Activated CD8-positive, alpha-beta memory T cell treated with anti-CD3 and anti-CD28 coated beads, Interleukin-2, amount 10 ng/mL, durations not matched to agents 7 days and 5 days (primary cell): ENCODE results near the gene PMEPA1. TPM values are rescaled to one million over a fixed set of nuclear protein-coding genes. Genes with fewer than 3 reads are reported as not detected.

ENCODE experiments used
- ATAC-seq: fragments of 150-1000 bp; cut with Tn5 transposase; one replicate; pipeline ENCODE4 v1.10.0; 2021; ENCODE audit warnings: moderate library complexity
- CTCF ChIA-PET: fragments of 350-600 bp; sonication (Branson Sonifier 250); formaldehyde crosslinking; loops from one replicate; lab custom pipeline; 2021; ENCODE audit warnings: antibody characterized with exemption; lab: Charles Lee
- DNase-seq: peaks from one replicate; pipeline ENCODE4 v3.0.0-alpha.2; 2020
- H3K27ac Mint-ChIP-seq: one replicate; pipeline ENCODE4 v1.8.0; 2021; ENCODE audit warnings: mild to moderate bottlenecking, mixed read lengths
- H3K27me3 Mint-ChIP-seq: one replicate; pipeline ENCODE4 v1.8.0; 2021; ENCODE audit warnings: mixed read lengths
- H3K36me3 Mint-ChIP-seq: one replicate; pipeline ENCODE4 v1.8.0; 2021; ENCODE audit warnings: mild to moderate bottlenecking, mixed read lengths
- H3K4me1 Mint-ChIP-seq: one replicate; pipeline ENCODE4 v1.8.0; 2021; ENCODE audit warnings: mixed read lengths
- H3K4me3 Mint-ChIP-seq: one replicate; pipeline ENCODE4 v1.8.0; 2021; ENCODE audit warnings: mild to moderate bottlenecking, moderate library complexity, mixed read lengths
- H3K9me3 Mint-ChIP-seq: one replicate; pipeline ENCODE4 v1.8.0; 2022; ENCODE audit warnings: low read depth, mixed read lengths
- total RNA-seq, 2 experiments: library from RNA; stranded (reverse); gene quantifications; one replicate each; pipeline ENCODE4 v1.2.3, GENCODE V29; 2021

PMEPA1 gene
- total RNA-seq, 2 experiments from 2014 or later: 0.20 to 1.2 TPM

DNA sequence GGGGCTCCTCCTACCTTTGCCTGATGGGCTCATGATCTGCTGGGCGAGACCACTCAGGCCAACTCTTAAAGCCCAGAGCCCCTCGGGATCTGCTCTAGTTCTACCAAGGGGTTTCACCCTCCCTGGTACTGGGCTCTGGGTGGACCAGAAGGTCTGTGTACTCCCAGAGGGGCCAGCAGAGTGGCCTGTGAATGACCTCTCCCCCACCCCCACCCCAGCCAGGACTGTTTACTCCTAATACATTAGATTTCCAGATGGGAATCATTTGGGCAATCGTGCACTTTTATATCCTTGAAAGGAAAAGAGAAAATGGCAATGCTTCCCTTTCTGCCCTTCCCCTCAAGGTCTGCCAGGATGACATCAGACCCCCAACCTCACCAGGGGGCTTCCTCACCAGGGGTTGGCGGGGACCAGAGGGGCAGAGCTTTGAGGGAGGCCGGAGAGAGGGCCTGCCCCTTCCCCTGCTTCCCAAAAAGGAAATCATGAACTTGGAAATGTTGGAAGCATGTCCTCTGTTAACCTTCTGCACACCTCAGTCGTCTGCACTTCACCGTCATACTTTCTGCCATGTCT is 37.1 kb upstream of the PMEPA1 start:
- DNase-seq: no peak
- no peak for ATAC-seq
- Mint-ChIP-seq H3K4me3 (no peak overlapping the region), H3K27me3 (peaks cover 38% of the 10 kb centered on the region), H3K4me1 (peaks cover 13% of the 10 kb centered on the region), H3K27ac (no peak overlapping the region), H3K36me3 (no peaks in the 10 kb centered on the region), H3K9me3 (no peaks in the 10 kb centered on the region)
- CTCF ChIA-PET: no interaction called here

DNA sequence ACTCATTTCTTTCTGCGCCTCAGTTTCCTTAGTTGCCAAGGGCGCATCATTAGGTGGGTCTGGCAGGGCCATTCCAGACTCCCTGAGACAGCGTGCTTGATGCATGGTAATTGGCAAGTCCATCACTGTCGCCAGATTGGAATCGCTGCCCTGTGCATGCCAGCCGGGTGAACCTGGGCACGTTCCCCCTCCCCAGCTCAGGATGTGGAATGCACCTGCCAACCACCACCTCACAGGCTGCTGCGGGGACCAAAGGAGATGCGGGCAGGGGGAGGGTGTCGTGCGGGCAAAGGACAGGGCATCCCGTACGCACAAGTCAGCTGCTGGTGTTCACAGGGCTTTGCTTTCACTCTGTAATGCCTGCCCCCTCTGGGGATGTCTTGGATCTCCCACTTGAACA is 36.4 kb upstream of the PMEPA1 start:
- CTCF ChIA-PET: no interaction called here
- Mint-ChIP-seq H3K4me1 (peaks cover 13% of the 10 kb centered on the region), H3K36me3 (no peaks in the 10 kb centered on the region), H3K27ac (no peak overlapping the region), H3K27me3 (peaks cover 35% of the 10 kb centered on the region), H3K4me3 (no peak overlapping the region), H3K9me3 (no peaks in the 10 kb centered on the region)
- no peak for DNase-seq
- ATAC-seq: no peak

DNA sequence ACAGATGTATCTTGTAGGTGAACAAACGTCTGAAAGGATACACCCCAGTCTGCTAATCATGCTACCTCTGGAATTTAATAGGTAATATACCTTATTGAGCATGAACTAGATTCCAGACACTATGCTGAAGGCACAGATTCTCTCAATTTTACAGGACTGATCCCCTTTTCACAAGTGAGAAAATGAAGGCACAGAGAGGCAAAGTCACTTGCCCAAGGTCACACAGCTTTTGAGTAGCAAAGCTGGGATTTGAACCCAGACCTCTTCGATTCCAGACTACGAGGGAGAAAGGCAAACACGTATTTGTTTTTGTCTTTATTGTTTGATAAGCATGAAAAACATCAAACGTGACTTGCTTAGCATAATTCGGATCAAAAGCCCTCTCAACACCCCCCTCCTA is 34.4 kb upstream of the PMEPA1 start:
- no peaks in the 10 kb centered on the region for H3K9me3 Mint-ChIP-seq
- CTCF ChIA-PET: no interaction called here
- H3K27me3 Mint-ChIP-seq: peaks cover 25% of the 10 kb centered on the region
- ATAC-seq (no peak), DNase-seq (no peak)
- no peak overlapping the region for H3K4me3 Mint-ChIP-seq
- no peak overlapping the region for H3K27ac Mint-ChIP-seq
- H3K36me3 Mint-ChIP-seq: no peaks in the 10 kb centered on the region
- H3K4me1 Mint-ChIP-seq: peaks cover 10% of the 10 kb centered on the region

DNA sequence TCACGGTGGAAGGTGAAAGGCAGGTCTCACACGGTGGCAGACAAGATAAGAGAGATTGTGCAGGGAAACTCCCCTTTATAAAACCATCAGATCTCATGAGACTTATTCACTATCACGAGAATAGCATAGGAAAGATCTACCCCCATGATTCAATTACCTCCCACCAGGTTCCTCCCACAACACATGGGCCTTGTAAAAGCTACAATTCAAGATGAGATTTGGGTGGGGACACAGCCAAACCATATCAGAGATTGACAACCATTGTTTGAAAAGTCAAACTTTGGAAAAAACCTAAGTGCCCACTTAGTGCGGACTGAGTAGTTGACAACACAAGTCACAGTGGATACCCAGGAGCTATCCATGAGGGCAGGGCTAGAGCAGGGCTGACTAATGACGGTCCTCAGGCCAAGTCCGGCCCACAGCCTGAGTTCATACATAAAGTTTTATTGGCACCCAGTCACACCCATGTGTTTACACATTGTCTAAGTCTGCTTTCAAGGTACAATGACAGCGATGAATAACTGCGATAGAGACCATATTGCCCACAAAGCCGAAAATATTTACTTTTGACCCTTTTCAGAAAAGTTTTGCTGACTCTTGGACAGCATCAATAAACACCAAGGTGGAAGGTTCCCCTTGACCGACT is 33.8 kb upstream of the PMEPA1 start:
- H3K9me3 Mint-ChIP-seq: no peaks in the 10 kb centered on the region
- ATAC-seq (no peak), DNase-seq (no peak)
- CTCF ChIA-PET: no interaction called here
- no peak overlapping the region for H3K27ac Mint-ChIP-seq
- H3K27me3 Mint-ChIP-seq: peaks cover 20% of the 10 kb centered on the region
- H3K4me1 Mint-ChIP-seq: peaks cover 5% of the 10 kb centered on the region
- H3K36me3 Mint-ChIP-seq: no peaks in the 10 kb centered on the region
- no peak overlapping the region for H3K4me3 Mint-ChIP-seq

DNA sequence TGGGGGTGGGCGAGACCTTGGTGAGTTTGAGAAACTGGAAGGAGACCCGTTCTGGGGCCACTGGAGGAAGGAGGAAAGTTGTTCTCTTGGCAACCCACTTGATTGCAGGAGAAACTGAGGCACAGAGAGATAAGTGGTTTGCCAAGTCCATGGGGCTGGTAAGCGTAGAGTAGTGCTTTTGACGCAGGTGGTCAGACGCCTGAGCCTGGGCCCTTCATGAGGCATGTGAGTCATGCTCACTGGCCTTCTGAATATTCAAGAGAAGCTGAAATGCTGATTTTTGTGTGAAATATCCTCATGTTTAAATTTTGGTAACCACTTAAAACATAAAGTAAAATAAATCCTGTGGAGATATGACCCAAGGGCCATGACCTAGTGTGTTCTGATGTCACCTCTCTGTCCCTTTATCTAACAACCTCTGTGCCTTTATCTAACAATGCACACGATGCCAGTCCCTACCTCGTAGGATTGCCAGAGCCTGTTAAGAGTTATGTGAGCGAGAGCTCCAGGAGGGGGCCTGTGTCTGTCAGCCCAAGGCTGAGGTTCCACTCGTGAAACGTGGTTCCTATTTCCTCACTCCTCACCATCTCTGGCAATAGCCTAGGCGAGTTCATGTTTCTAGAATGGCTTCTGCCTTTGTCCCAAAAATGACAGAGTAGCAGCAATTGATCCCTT is 32.8 kb upstream of the PMEPA1 start:
- H3K4me3 Mint-ChIP-seq: no peak overlapping the region
- no peaks in the 10 kb centered on the region for H3K9me3 Mint-ChIP-seq
- no peak for ATAC-seq
- no peaks in the 10 kb centered on the region for H3K4me1 Mint-ChIP-seq
- peaks cover 11% of the 10 kb centered on the region for H3K27me3 Mint-ChIP-seq
- no peak for DNase-seq
- H3K36me3 Mint-ChIP-seq: no peaks in the 10 kb centered on the region
- H3K27ac Mint-ChIP-seq: no peak overlapping the region
- CTCF ChIA-PET: no interaction called here

DNA sequence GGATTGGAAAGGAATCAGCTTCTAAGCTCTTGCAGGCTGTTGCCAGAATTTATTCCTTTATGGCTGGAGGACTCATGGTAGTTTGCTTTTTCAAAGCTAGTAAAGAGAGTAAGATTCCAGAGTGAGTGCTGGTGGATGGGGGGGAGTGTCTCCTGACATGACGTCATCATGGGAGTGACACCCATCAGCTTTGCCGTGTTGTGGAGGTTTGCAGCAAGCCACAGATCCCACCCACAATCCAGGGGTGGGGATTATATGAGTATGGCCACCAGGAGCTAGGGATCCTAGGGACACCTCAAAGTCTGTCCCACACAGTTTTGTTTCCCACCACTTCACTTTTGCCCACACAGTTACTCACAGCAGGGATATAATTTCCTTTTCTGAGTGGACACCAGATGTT is 28.7 kb upstream of the PMEPA1 start:
- CTCF ChIA-PET: no interaction called here

DNA sequence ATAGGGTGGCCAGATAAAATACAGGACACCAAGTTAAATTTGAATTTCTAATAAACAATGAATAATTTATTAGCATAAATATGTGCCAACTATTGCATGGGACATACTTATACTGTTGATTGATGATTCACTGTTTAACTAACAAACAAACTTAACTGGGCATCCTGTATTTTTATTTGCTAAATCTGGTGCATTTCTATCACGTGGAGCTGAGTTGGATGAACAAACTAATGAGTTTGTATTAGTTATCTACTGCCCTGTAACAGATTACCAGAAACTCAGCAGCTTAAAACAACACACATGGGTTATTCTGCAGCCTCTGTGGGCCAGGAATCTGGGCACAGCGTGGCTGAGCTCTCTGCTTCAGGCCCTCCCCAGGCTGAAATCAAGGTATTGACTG is 28.2 kb upstream of the PMEPA1 start:
- no peaks in the 10 kb centered on the region for H3K9me3 Mint-ChIP-seq
- no peak for ATAC-seq
- H3K36me3 Mint-ChIP-seq: no peaks in the 10 kb centered on the region
- CTCF ChIA-PET: no interaction called here
- no peaks in the 10 kb centered on the region for H3K4me1 Mint-ChIP-seq
- no peak for DNase-seq
- no peak overlapping the region for H3K4me3 Mint-ChIP-seq
- peaks cover 9% of the 10 kb centered on the region for H3K27me3 Mint-ChIP-seq
- H3K27ac Mint-ChIP-seq: no peak overlapping the region

More for the DNA sequence above, 28.7 kb upstream of the PMEPA1 start:
- Mint-ChIP-seq H3K36me3 (no peaks in the 10 kb centered on the region), H3K4me3 (no peak overlapping the region), H3K4me1 (no peaks in the 10 kb centered on the region), H3K27ac (no peak overlapping the region), H3K27me3 (peaks cover 9% of the 10 kb centered on the region), H3K9me3 (no peaks in the 10 kb centered on the region)
- ATAC-seq (no peak), DNase-seq (no peak)

DNA sequence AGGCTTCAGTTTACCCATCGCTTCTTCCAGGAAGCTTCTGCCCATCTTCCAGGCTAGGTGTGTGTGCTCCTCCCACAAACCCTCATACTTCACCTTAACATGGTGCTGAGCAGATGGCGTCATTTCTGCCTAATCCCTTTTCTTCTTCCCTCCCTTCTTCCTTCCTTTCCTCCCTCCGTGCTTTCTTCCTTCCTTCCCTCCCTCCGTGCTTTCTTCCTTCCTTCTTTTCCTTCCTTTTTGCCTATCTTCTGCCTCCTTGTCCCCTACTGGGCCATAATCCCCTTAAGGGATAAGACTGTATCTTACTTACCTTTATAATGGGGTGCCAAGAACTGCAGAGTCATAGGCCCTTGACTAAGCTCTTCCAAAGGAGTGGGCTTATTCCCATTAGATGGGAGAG is 27.5 kb upstream of the PMEPA1 start:
- Mint-ChIP-seq H3K9me3 (no peaks in the 10 kb centered on the region), H3K36me3 (no peaks in the 10 kb centered on the region), H3K4me3 (no peak overlapping the region), H3K4me1 (no peaks in the 10 kb centered on the region), H3K27me3 (peaks cover 9% of the 10 kb centered on the region), H3K27ac (no peak overlapping the region)
- no peak for DNase-seq
- CTCF ChIA-PET: no interaction called here
- no peak for ATAC-seq

DNA sequence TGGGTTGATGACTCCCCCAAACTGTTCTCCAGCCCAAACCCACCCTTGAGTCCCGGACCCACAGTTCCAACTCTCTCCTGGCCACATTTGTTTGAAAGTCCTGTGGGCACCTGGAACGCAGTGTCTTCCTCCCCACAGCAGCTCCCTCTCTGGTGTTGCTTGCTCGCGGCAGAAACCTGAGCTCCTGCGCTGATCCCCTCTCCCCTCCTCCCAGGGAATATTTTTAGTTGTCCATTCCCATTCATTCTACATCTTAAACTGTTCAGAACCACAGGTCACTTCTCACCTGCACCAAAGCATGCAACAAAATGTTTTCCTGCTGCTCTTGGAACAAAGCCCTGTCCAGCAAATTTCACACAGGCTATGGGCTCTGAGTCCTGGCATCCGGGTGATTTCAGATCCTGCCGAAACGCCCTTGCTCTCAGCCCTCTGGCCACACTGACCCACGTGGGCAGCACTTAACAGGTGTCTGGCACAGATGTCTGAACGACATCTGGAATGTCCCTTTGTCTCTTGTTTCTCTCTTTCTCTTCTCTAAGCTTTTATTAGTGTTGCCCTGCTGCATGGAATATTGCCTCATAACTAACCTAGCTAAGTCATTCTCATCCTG is 27.0 kb upstream of the PMEPA1 start:
- H3K9me3 Mint-ChIP-seq: no peaks in the 10 kb centered on the region
- H3K27me3 Mint-ChIP-seq: peaks cover 4% of the 10 kb centered on the region
- CTCF ChIA-PET: no interaction called here
- ATAC-seq (no peak), DNase-seq (no peak)
- H3K4me3 Mint-ChIP-seq: no peak overlapping the region
- H3K4me1 Mint-ChIP-seq: no peaks in the 10 kb centered on the region
- no peak overlapping the region for H3K27ac Mint-ChIP-seq
- no peaks in the 10 kb centered on the region for H3K36me3 Mint-ChIP-seq

DNA sequence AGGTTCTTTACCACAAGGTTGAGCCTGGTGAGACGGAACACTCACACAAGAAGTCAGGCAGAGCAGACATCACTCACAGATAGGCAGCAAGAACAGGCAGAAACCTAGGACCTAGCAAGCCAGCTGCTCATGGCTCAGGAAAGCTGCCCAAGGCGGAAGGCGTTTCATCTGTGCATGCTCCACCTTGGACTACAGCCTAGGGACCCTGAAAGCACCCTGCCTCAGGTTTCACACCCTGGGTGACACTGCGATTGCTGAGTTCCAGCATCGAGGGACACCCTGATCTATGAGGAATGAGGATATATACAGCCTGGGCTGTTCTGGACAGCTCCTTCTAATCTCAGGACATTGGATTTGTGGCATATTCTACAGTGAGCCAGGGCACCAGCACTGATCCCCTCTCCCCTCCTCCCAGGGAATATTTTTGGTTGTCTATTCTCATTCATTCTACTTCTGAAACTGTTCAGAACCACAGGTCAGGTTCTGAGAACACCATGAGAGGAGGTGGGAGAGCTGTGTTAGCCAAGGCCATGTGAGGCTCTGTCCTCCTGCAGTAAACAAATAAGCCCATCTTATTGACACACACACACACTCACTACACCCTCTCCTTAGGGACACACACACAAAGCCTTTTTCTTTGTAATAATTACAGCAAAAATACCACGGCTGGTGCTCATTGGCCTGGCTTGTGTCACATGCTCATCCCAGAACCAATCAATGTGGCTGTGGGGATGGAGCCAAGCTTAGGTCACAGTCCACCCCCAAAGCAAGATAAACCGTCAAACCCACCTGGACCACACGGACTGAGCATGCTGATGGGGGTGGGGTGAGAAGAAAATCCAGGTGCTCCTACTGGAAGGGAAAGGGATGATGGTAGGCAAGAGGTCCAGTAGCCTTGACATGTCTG is 26.3 kb upstream of the PMEPA1 start:
- CTCF ChIA-PET: no interaction called here
- no peaks in the 10 kb centered on the region for H3K4me1 Mint-ChIP-seq

DNA sequence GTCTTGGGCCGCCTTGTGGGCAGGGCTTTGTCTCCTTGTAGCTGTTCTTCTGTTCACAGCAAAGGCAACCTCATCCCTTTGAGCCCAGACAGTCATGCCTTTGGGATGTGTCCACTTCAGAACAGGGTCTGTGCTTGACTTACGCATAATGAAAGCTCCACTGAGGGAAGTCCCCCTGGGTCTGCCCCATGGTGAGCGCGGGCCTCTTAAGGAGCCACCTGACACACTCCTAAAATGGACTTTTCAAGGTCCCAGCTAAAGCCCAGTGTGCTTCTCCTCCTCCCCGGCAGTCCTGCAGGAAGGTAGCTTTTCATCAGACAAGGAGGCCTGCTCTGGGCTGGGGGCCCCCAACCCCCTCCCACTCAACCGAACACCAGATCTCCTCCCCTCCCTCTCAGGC is 24.9 kb upstream of the PMEPA1 start:
- Mint-ChIP-seq H3K27ac (no peak overlapping the region), H3K9me3 (no peaks in the 10 kb centered on the region)
- ATAC-seq: no peak

More for the DNA sequence above, 26.3 kb upstream of the PMEPA1 start:
- peaks cover 4% of the 10 kb centered on the region for H3K27me3 Mint-ChIP-seq
- no peak overlapping the region for H3K4me3 Mint-ChIP-seq
- H3K27ac Mint-ChIP-seq: no peak overlapping the region
- DNase-seq (no peak), ATAC-seq (no peak)
- H3K9me3 Mint-ChIP-seq: no peaks in the 10 kb centered on the region
- no peaks in the 10 kb centered on the region for H3K36me3 Mint-ChIP-seq

DNA sequence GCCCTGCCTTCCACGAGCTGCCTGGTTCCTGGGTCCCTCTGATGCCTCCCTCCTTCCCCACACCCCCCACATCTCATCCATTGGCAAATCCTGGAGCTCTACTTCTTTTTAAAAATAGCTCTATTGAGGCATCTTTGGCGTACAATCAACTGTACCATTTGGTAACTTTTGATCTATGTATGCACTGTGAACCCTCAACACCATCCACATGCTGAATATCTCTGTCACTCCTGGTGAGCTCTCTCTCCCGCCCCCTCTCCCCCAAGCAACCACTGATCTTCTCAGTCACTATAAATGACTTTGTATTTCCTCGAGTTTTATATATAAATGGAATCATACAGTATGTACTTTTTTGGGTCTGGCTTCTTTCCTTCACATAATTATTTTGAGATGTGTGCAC is 22.4 kb upstream of the PMEPA1 start:
- ATAC-seq: no peak

More for the DNA sequence above, 24.9 kb upstream of the PMEPA1 start:
- Mint-ChIP-seq H3K4me1 (no peaks in the 10 kb centered on the region), H3K27me3 (no peaks in the 10 kb centered on the region), H3K36me3 (no peaks in the 10 kb centered on the region), H3K4me3 (no peak overlapping the region)
- CTCF ChIA-PET: no interaction called here
- DNase-seq: no peak

DNA sequence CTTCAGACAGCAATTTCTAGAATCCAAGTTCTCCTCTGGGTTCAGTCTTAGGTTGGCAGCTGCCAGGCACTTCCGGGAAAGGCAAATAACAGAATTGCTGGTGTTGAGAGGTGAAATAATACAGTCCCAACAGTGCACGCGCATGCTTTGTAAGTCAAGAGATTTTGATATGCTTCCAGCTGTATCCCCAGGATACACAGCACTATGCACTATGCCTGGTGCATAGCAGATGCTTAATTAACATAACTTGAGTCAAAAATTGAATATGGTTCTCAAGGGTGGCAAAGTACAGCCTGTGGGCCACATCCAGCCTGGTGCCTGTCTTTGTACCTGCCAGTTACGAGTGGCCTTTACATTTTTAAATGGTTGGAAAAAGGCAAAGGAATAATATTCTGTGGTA is 18.9 kb upstream of the PMEPA1 start:
- no peaks in the 10 kb centered on the region for H3K36me3 Mint-ChIP-seq
- no peak overlapping the region for H3K27ac Mint-ChIP-seq
- ATAC-seq (no peak), DNase-seq (no peak)
- H3K9me3 Mint-ChIP-seq: no peaks in the 10 kb centered on the region
- H3K4me1 Mint-ChIP-seq: no peaks in the 10 kb centered on the region
- H3K4me3 Mint-ChIP-seq: no peak overlapping the region
- CTCF ChIA-PET: no interaction called here
- H3K27me3 Mint-ChIP-seq: peaks cover 2% of the 10 kb centered on the region

More for the DNA sequence above, 22.4 kb upstream of the PMEPA1 start:
- peaks cover 2% of the 10 kb centered on the region for H3K27me3 Mint-ChIP-seq
- DNase-seq: no peak
- no peak overlapping the region for H3K4me3 Mint-ChIP-seq
- H3K9me3 Mint-ChIP-seq: no peaks in the 10 kb centered on the region
- CTCF ChIA-PET: no interaction called here
- no peak overlapping the region for H3K27ac Mint-ChIP-seq
- H3K4me1 Mint-ChIP-seq: no peaks in the 10 kb centered on the region
- H3K36me3 Mint-ChIP-seq: no peaks in the 10 kb centered on the region
